IgD-negative memory B cell (primary cell): ENCODE results near the gene CWH43. TPM values are rescaled to one million over a fixed set of nuclear protein-coding genes. Genes with fewer than 3 reads are reported as not detected.

ENCODE experiments used
- polyA plus RNA-seq: library from polyadenylated mRNA; unstranded; fragments of 300-500 nt; fragmentation: Illumina TruSeq; gene quantifications from one replicate; pipeline ENCODE4 v1.2.3, GENCODE V29; 2021

CWH43 gene
- polyA plus RNA-seq, 1 donor from 2014 or later, result not detected

Other genes starting within 250 kb of the CWH43 start
- 29.6 TPM for gene FRYL, start 206.0 kb upstream of the CWH43 start, polyA plus RNA-seq
- gene OCIAD1, start 155.2 kb upstream of the CWH43 start, polyA plus RNA-seq, result 162 TPM
- gene OCIAD2, start 79.5 kb upstream of the CWH43 start, polyA plus RNA-seq, result 142 TPM